ENCODE measurements around the gene LILRA6.

DNA sequence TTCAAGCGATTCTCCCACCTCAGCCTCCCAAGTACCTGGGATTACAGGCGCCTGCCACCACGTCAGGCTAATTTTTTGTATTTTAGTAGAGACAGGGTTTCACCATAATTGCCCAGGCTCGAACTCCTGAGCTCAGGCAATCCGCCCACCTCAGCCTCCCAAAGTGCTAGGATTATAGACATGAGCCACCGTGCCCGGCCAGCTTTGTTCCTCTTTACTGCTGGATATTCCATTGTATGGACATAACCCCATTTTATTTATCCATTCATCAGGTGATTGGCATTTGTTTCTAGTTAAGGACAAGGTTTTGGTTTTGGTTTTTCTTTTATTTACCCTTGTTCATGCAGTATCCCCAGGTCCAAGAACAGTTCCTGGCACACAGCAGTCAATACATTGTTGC lies 46.1 kb downstream of the LILRA6 start:
- TF ChIP-seq, protein P1, sequence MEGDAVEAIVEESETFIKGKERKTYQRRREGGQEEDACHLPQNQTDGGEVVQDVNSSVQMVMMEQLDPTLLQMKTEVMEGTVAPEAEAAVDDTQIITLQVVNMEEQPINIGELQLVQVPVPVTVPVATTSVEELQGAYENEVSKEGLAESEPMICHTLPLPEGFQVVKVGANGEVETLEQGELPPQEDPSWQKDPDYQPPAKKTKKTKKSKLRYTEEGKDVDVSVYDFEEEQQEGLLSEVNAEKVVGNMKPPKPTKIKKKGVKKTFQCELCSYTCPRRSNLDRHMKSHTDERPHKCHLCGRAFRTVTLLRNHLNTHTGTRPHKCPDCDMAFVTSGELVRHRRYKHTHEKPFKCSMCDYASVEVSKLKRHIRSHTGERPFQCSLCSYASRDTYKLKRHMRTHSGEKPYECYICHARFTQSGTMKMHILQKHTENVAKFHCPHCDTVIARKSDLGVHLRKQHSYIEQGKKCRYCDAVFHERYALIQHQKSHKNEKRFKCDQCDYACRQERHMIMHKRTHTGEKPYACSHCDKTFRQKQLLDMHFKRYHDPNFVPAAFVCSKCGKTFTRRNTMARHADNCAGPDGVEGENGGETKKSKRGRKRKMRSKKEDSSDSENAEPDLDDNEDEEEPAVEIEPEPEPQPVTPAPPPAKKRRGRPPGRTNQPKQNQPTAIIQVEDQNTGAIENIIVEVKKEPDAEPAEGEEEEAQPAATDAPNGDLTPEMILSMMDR (IDR thresholded peaks at IDR 0.05; ENCODE audit: low read depth, low read length), result no peak
- no peak for TF ChIP-seq EZH2phosphoT487 (IDR thresholded peaks at IDR 0.05; ENCODE audit: low read depth)

Data from OCI-LY3 (cell line).